ENCODE measurements around the gene CLDN5.

GRCh38 chr22:19559956-19560355 lies 35.7 kb upstream of the CLDN5 start:
- no peak for TF ChIP-seq ZNF146 (tag by site-specific recombination; IDR thresholded peaks at IDR 0.05)
- no peak for TF ChIP-seq REPIN1 (tag by site-specific recombination; IDR thresholded peaks at IDR 0.05; ENCODE audit: low read depth)
- TF ChIP-seq REST (tag by site-specific recombination; IDR thresholded peaks at IDR 0.05): no peak
- TF ChIP-seq ZBTB1 (tag by site-specific recombination; IDR thresholded peaks at IDR 0.05): no peak
- no peak for TF ChIP-seq CTCF (tag by site-specific recombination; IDR thresholded peaks at IDR 0.05)
- no peak for TF ChIP-seq ZNF398 (tag by site-specific recombination; IDR thresholded peaks at IDR 0.05)
- TF ChIP-seq ZNF76 (tag by site-specific recombination; IDR thresholded peaks at IDR 0.05; ENCODE audit: borderline replicate concordance, low read depth): no peak
